Measurements from ENCODE around the gene CITED1.

- TF ChIP-seq CTCF (IDR thresholded peaks at IDR 0.05) = no peak
- no peak for TF ChIP-seq EP300 (IDR thresholded peaks at IDR 0.05)
- no peak for TF ChIP-seq POLR2A (IDR thresholded peaks at IDR 0.05)
Observed at GRCh38 chrX:72271812-72272211, 33.9 kb downstream of the CITED1 start.
